ENCODE results near the gene VSIG10.

GRCh38 chr12:118038137-118038536, 65.7 kb downstream of the VSIG10 start:
- TF ChIP-seq CTCF (IDR thresholded peaks at IDR 0.05; ENCODE audit: insufficient read depth, low read length), result no peak
- no peak for TF ChIP-seq SPI1 (IDR thresholded peaks at IDR 0.05; ENCODE audit: borderline replicate concordance, low read depth)
- TF ChIP-seq REST (IDR thresholded peaks at IDR 0.05; ENCODE audit: insufficient replicate concordance, low read depth), result no peak
- no peak for TF ChIP-seq POLR2AphosphoS5 (IDR thresholded peaks at IDR 0.05; ENCODE audit: low read depth)
- no peak for TF ChIP-seq GABPA (IDR thresholded peaks at IDR 0.05; ENCODE audit: low read depth)

All from HL-60 (cell line).